NCI-H345 treated with DMSO at 0.1 percent for 48 hours (cell line): ENCODE data around the gene GBP2.

Experiments used
- DNase-seq: peaks from one replicate; lab custom pipeline; 2025; ENCODE audit not compliant: unreplicated experiment; lab: John Stamatoyannopoulos, UW

The GBP2 gene

GRCh38 chr1:89065079-89065868, 60.6 kb downstream of the GBP2 start, which contains the start of gene GBP1:
Gene GBP1 (minus strand): TSS chr1:89065208. CDS start chr1:89063234, 1,974 bp downstream.
- DNase-seq = no peak

GRCh38 chr1:89064632-89065031, 61.3 kb downstream of the GBP2 start:
- no peak for DNase-seq

GRCh38 chr1:89063094-89063493, 62.8 kb downstream of the GBP2 start:
- no peak for DNase-seq

DNA sequence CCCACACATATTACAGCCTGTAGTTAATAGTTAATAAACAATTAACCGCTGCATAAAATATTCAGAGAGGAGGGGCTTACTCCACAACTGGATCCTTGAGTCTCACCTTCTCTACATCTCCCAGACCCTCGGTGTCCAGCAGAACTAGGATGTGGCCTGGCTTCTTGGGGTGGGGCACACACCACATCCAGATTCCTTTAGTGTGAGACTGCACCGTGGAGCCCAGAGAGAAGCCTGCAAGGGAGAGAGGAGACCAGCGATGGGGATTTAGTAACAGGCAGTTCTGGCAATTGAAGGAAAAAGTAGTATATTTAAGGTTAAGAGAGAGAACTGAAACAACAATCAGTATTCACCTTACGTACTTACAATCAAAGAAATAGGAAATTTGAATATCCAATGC, 65.8 kb downstream of the GBP2 start:
- DNase-seq = no peak
